ENCODE data around the gene GKN1. TPM values are rescaled to one million over a fixed set of nuclear protein-coding genes. Genes with fewer than 3 reads are reported as not detected.

Gene GKN1
- total RNA-seq, 4 donors from 2014 or later, result not detected

GRCh38 chr2:69011611-69012157 lies 37.2 kb downstream of the GKN1 start:
- no peak for DNase-seq (ENCODE audit: low spot score in 2 of 2)
- intact Hi-C loops (cut with DNase I; ENCODE audit: low total_unique reads), result loop anchor here (5.0 kb wide), 1 partner anchor 296 kb away; no protein-coding TSS in a partner anchor
- H3K4me3 ChIP-seq (ENCODE audit: low read depth, poor library complexity, severe bottlenecking), result no peak overlapping the region
- 79 to 83% methylated on average over 4 of the region's 4 CpGs for WGBS, 2 donors
- TF ChIP-seq CTCF (IDR thresholded peaks at IDR 0.05) (no peak), POLR2A (IDR thresholded peaks at IDR 0.05) (no peak)

GRCh38 chr2:69012310-69013141 lies 38.1 kb downstream of the GKN1 start:
- WGBS, 2 donors, result 11 to 13% methylated on average over 27 of the region's 27 CpGs
- DNase-seq (ENCODE audit: low spot score in 2 of 2), result peak; percentile 58 to 93
- intact Hi-C loops (cut with DNase I; ENCODE audit: low total_unique reads), result loop anchor here (5.0 kb wide), 1 partner anchor 295 kb away; no protein-coding TSS in a partner anchor

GRCh38 chr2:69013142-69013839 lies 38.9 kb downstream of the GKN1 start, which contains the start of gene ANTXR1:
Gene ANTXR1, plus strand, starts transcription at chr2:69013179. Its CDS starts 321 bp downstream, at chr2:69013500.
- intact Hi-C loops (cut with DNase I; ENCODE audit: low total_unique reads), result loop anchor here (5.0 kb wide), 1 partner anchor 294 kb away; no protein-coding TSS in a partner anchor
- WGBS, 2 donors, result 1 to 2% methylated on average over 44 to 52 of the region's 63 CpGs
- DNase-seq (ENCODE audit: low spot score in 2 of 2), result peak; percentile 49 to 89
- peak within 1 kb of the TSS; percentile 79 for H3K4me3 ChIP-seq (ENCODE audit: low read depth, poor library complexity, severe bottlenecking)
- no peak for TF ChIP-seq CTCF (IDR thresholded peaks at IDR 0.05)
- TF ChIP-seq POLR2A (IDR thresholded peaks at IDR 0.05), result peak in 1 of 2 donors; percentile 9

More at GRCh38 chr2:69012310-69013141, 38.1 kb downstream of the GKN1 start:
- TF ChIP-seq POLR2A (IDR thresholded peaks at IDR 0.05) (no peak), CTCF (IDR thresholded peaks at IDR 0.05) (peak in 1 of 3 donors; percentile 45)
- H3K4me3 ChIP-seq (ENCODE audit: low read depth, poor library complexity, severe bottlenecking), result peak overlapping the region; percentile 79

- intact Hi-C loops (cut with DNase I; ENCODE audit: low total_unique reads), result loop anchor here (5.0 kb wide), 1 partner anchor 293 kb away; no protein-coding TSS in a partner anchor
- DNase-seq (ENCODE audit: low spot score in 2 of 2), result no peak
- no peak for TF ChIP-seq POLR2A (IDR thresholded peaks at IDR 0.05)
- no peak for TF ChIP-seq CTCF (IDR thresholded peaks at IDR 0.05)
- 1 to 3% methylated on average over 19 to 20 of the region's 20 CpGs for WGBS, 2 donors
- H3K4me3 ChIP-seq (ENCODE audit: low read depth, poor library complexity, severe bottlenecking), result peak overlapping the region; percentile 79
These were observed 39.7 kb downstream of the GKN1 start for GRCh38 chr2:69013840-69014821.

- WGBS, 2 donors, result 35 to 50% methylated on average over 5 of the region's 5 CpGs
- intact Hi-C loops (cut with DNase I; ENCODE audit: low total_unique reads), result no loop called here
- DNase-seq (ENCODE audit: low spot score in 2 of 2), result no peak
- no peak for TF ChIP-seq POLR2A (IDR thresholded peaks at IDR 0.05)
- no peak overlapping the region for H3K4me3 ChIP-seq (ENCODE audit: low read depth, poor library complexity, severe bottlenecking)
These were observed 42.6 kb downstream of the GKN1 start for GRCh38 chr2:69017080-69017479.
